Endothelial cell of umbilical vein (primary cell): ENCODE data around the gene RASGRP4. TPM values are rescaled to one million over a fixed set of nuclear protein-coding genes. Genes with fewer than 3 reads are reported as not detected.

ENCODE experiments used
- BruUV-seq: library from RNA; stranded (reverse); fragments of 400-500 nt; replicated peaks from 2 replicates; lab custom pipeline; 2021; lab: Mats Ljungman, UMichigan
- CTCF ChIA-PET: fragments of 300-600, 350-600 bp; sonication (Branson Sonifier 250); formaldehyde crosslinking; loops from one replicate; lab custom pipeline; 2021; ENCODE audit warnings: antibody characterized with exemption, inconsistent platforms; lab: Charles Lee
- POLR2A ChIA-PET: fragments of 300-600, 350-600 bp; sonication (Branson Sonifier 250); formaldehyde crosslinking; loops from one replicate; lab custom pipeline; 2021; ENCODE audit warnings: antibody characterized with exemption, inconsistent platforms; lab: Charles Lee
- DNase-seq: peaks from one replicate; pipeline ENCODE4 v3.0.0-alpha.2; 2011; ENCODE audit warnings: low read depth, low spot score
- FAIRE-seq: peaks from 2 replicates; lab custom pipeline; 2011; peaks lifted over from hg19 to GRCh38; lab: Jason Lieb, UNC
- H2AFZ ChIP-seq: 2 replicates; pipeline ENCODE4 v1.6.0; 2012; ENCODE audit warnings: low read depth, low read length, control low read depth, inconsistent platforms
- H3K27ac ChIP-seq: 2 replicates; pipeline ENCODE4 v1.5.1; 2011; ENCODE audit warnings: low read depth, mild to moderate bottlenecking, control low read depth, low read length, moderate library complexity; ENCODE audit not compliant: insufficient read depth
- H3K27me3 ChIP-seq, 2 experiments: 2 replicates each; pipeline versions ENCODE4 v1.6.0 to v1.6.1; 2011; ENCODE audit warnings: low read length in 2 of 2, mixed read lengths in 1 of 2; ENCODE audit not compliant: control insufficient read depth in 2 of 2, insufficient read depth in 2 of 2
- H3K36me3 ChIP-seq, 2 experiments: 2 replicates in 1 of 2; 3 replicates in 1 of 2; pipeline ENCODE4 v1.5.1; 2011; ENCODE audit warnings: low read length in 2 of 2, mild to moderate bottlenecking in 1 of 2, moderate library complexity in 1 of 2; ENCODE audit not compliant: control insufficient read depth in 2 of 2, insufficient read depth in 2 of 2; ENCODE audit errors: extremely low read depth in 1 of 2
- H3K4me1 ChIP-seq: 3 replicates; pipeline ENCODE4 v1.5.1; 2011; ENCODE audit warnings: mild to moderate bottlenecking, low read length; ENCODE audit not compliant: control insufficient read depth, insufficient read depth; ENCODE audit errors: extremely low read depth
- H3K4me2 ChIP-seq: 2 replicates; pipeline ENCODE4 v1.6.1; 2011; ENCODE audit warnings: low read length, control low read depth, mixed read lengths; ENCODE audit not compliant: insufficient read depth
- H3K4me3 ChIP-seq, 3 experiments: fragments of 200-600 bp in 1 of 3; sonication (generic), shearing (Covaris generic) in 1 of 3; replicated peaks in 1 of 3; 2 replicates each; pipeline ENCODE4 v1.5.1; 2011 to 2016; ENCODE audit warnings: control low read depth in 3 of 3, low read length in 3 of 3, mild to moderate bottlenecking in 2 of 3, inconsistent platforms in 1 of 3, low read depth in 1 of 3, moderate library complexity in 1 of 3; ENCODE audit not compliant: insufficient read depth in 1 of 3
- H3K79me2 ChIP-seq: 2 replicates; pipeline ENCODE4 v1.6.0; 2012; ENCODE audit warnings: low read length, inconsistent platforms; ENCODE audit not compliant: control insufficient read depth, insufficient read depth
- H3K9ac ChIP-seq: replicated peaks from 2 replicates; pipeline ENCODE3; 2011; ENCODE audit warnings: low read length, control low read depth; ENCODE audit not compliant: insufficient read depth; ENCODE audit errors: extremely low read depth
- H3K9me1 ChIP-seq: replicated peaks from 3 replicates; pipeline ENCODE4 v1.6.0; 2011; ENCODE audit warnings: mild to moderate bottlenecking, low read length; ENCODE audit not compliant: control insufficient read depth, insufficient read depth; ENCODE audit errors: extremely low read depth
- H3K9me3 ChIP-seq: replicated peaks from 2 replicates; pipeline ENCODE4 v1.5.1; 2012; ENCODE audit warnings: low read length, inconsistent platforms; ENCODE audit not compliant: control insufficient read depth, insufficient read depth
- H4K20me1 ChIP-seq: replicated peaks from 2 replicates; pipeline ENCODE3; 2011; ENCODE audit warnings: mild to moderate bottlenecking, low read length; ENCODE audit not compliant: control insufficient read depth, insufficient read depth; ENCODE audit errors: extremely low read depth
- CTCF ChIP-seq, 2 donors: IDR thresholded peaks; 1 replicate in 1 of 2; 2 replicates in 1 of 2; pipeline ENCODE4 v1.5.1; 2011; ENCODE audit warnings: low read length in 2 of 2, mild to moderate bottlenecking in 2 of 2, moderate library complexity in 2 of 2, control low read depth in 1 of 2, inconsistent platforms in 1 of 2, low read depth in 1 of 2; ENCODE audit not compliant: insufficient read depth in 1 of 2; ENCODE audit errors: extremely low read depth in 1 of 2
- EZH2 ChIP-seq: IDR thresholded peaks from 2 replicates; pipeline ENCODE4 v1.6.1; 2012; ENCODE audit warnings: borderline replicate concordance, low read depth, mild to moderate bottlenecking, moderate library complexity, low read length, inconsistent platforms; ENCODE audit not compliant: severe bottlenecking
- FOS ChIP-seq: IDR thresholded peaks from 2 replicates; pipeline ENCODE4 v1.6.1; 2011; ENCODE audit warnings: mild to moderate bottlenecking, low read length, moderate library complexity, borderline replicate concordance; ENCODE audit not compliant: insufficient read depth
- GATA2 ChIP-seq: IDR thresholded peaks from 2 replicates; pipeline ENCODE4 v1.7.0; 2011; ENCODE audit warnings: low read depth, mild to moderate bottlenecking, moderate library complexity, mixed read lengths, low read length; ENCODE audit not compliant: insufficient read length, insufficient read depth
- JUN ChIP-seq: IDR thresholded peaks from 2 replicates; pipeline ENCODE4 v1.6.1; 2011; ENCODE audit warnings: borderline replicate concordance, low read depth; ENCODE audit not compliant: insufficient read length, insufficient read depth
- MAX ChIP-seq: IDR thresholded peaks from 2 replicates; pipeline ENCODE4 v1.6.1; 2011; ENCODE audit not compliant: insufficient read depth, insufficient read length
- MYC ChIP-seq: IDR thresholded peaks from one replicate; pipeline ENCODE4 v1.6.1; 2011; ENCODE audit warnings: mild to moderate bottlenecking, low read depth, low read length
- POLR2A ChIP-seq: IDR thresholded peaks from 2 replicates; pipeline ENCODE4 v1.6.1; 2012; ENCODE audit warnings: low read depth, mild to moderate bottlenecking, control low read depth, low read length
- POLR2AphosphoS5 ChIP-seq: IDR thresholded peaks from 2 replicates; pipeline ENCODE4 v1.6.1; 2012; ENCODE audit warnings: low read depth, mild to moderate bottlenecking, control low read depth, low read length, moderate library complexity; ENCODE audit not compliant: insufficient read depth
- dilution Hi-C: fragments of 300-500 bp; cut with MboI; formaldehyde crosslinking; loops from one replicate; pipeline ENCODE4 v1.15.0; 2019; ENCODE audit warnings: low sequenced_read_pairs; ENCODE audit not compliant: extremely low pct_ligation_motif_present
- intact Hi-C: fragments of 100-400 bp; cut with micrococcal nuclease; formaldehyde crosslinking; loops from one replicate; pipeline ENCODE4 v1.10.0; 2022
- polyA plus RNA-seq, 4 experiments: library from polyadenylated mRNA; depleted of rRNA in 3 of 4; stranded (reverse) in 3 of 4; unstranded in 1 of 4; fragments of >200 nt; gene quantifications; 2 replicates each; pipeline versions ENCODE4 v1.2.1 to v1.2.3, GENCODE V29; 2011 to 2012; ENCODE audit warnings: missing spikeins in 1 of 4
- total RNA-seq: library from RNA; stranded (reverse); gene quantifications from 2 replicates; pipeline ENCODE4 v1.2.3, GENCODE V29; 2021

RASGRP4 gene
- total and polyA plus RNA-seq, 2 donors (not counting 3 experiments of a cell fraction or from before 2014, with no cell fraction given), result not detected

- CTCF ChIA-PET, result interaction anchor here (0.9 to 4.7 kb wide), 5 partner anchors 9 to 163 kb away, joined by 3 to 65 read pairs (median 5); partner anchors contain the start of genes CATSPERG and FAM98C
- H3K4me3 ChIP-seq, result peak overlapping the region; percentile 78 to 96 (median 91)
- H2AFZ ChIP-seq, result peak overlapping the region; percentile 65
- H3K79me2 ChIP-seq, result peaks cover 18% of the 10 kb centered on the region
- peaks cover 0 to 5% of the 10 kb centered on the region in 2 experiments for H3K36me3 ChIP-seq
- DNase-seq, result peak; percentile 71
- no peaks in the 10 kb centered on the region for H4K20me1 ChIP-seq
- H3K9ac ChIP-seq, result peak overlapping the region; percentile 91
- TF ChIP-seq EZH2, result no peak
- TF ChIP-seq FOS, result no peak
- TF ChIP-seq CTCF (IDR thresholded peaks at IDR 0.05; ENCODE audit: extremely low read depth in 1 of 2, insufficient read depth in 1 of 2, low read depth in 1 of 2, low read length in 2 of 2), result no peak
- TF ChIP-seq POLR2AphosphoS5, result peak; percentile 62
- TF ChIP-seq MYC, result no peak
- TF ChIP-seq MAX, result no peak
- TF ChIP-seq GATA2, result no peak
- TF ChIP-seq JUN, result no peak
- peak; percentile 76 for TF ChIP-seq POLR2A
- H3K27ac ChIP-seq, result peak overlapping the region; percentile 84
- no peaks in the 10 kb centered on the region for H3K9me1 ChIP-seq
- no peaks in the 10 kb centered on the region for H3K9me3 ChIP-seq
- intact Hi-C loops (loop anchor here (1.0 to 5.0 kb wide), 3 partner anchors 14 to 157 kb away; partner anchors contain the start of gene FAM98C), dilution Hi-C loops (no loop called here)
- TSS peak; percentile 92 for BruUV-seq
- H3K4me1 ChIP-seq, result peaks cover 16% of the 10 kb centered on the region
- peak; percentile 96 for FAIRE-seq
- POLR2A ChIA-PET, result interaction anchor here (2.2 to 3.6 kb wide), 2 partner anchors 13 to 15 kb away, joined by 8 to 39 read pairs; partner anchors contain the start of gene PSMD8
- no peaks in the 10 kb centered on the region for H3K27me3 ChIP-seq
- H3K4me2 ChIP-seq, result peak overlapping the region; percentile 87
Measured at GRCh38 chr19:38389101-38389925, 36.7 kb downstream of the RASGRP4 start.
